Nephron progenitor cell (in vitro differentiated cells): ENCODE results near the gene SEZ6L.

Source experiments
- DNase-seq: peaks from one replicate; pipeline ENCODE4 v3.0.0; 2021
- H3K27ac Mint-ChIP-seq: 2 replicates; pipeline ENCODE4 v1.8.0; 2021; ENCODE audit warnings: mild to moderate bottlenecking, moderate library complexity, mixed read lengths
- H3K27me3 Mint-ChIP-seq: 2 replicates; pipeline ENCODE4 v1.8.0; 2021; ENCODE audit warnings: mild to moderate bottlenecking, low read depth, mixed read lengths; ENCODE audit not compliant: poor library complexity
- H3K36me3 Mint-ChIP-seq: 2 replicates; pipeline ENCODE4 v1.8.0; 2021; ENCODE audit warnings: low read depth, mixed read lengths
- H3K4me1 Mint-ChIP-seq: 2 replicates; pipeline ENCODE4 v1.8.0; 2021; ENCODE audit warnings: mixed read lengths
- H3K4me3 Mint-ChIP-seq: 2 replicates; pipeline ENCODE4 v1.8.0; 2021; ENCODE audit warnings: mild to moderate bottlenecking, moderate library complexity, mixed read lengths
- H3K9me3 Mint-ChIP-seq: 2 replicates; pipeline ENCODE4 v1.8.0; 2021; ENCODE audit warnings: mild to moderate bottlenecking, moderate library complexity, mixed read lengths
- TF ChIP-seq, protein P1 (sequence below): fragments of 200-600 bp; sonication (generic); IDR thresholded peaks from 2 replicates; pipeline ENCODE4 v1.5.0; 2021; ENCODE audit warnings: antibody characterized with exemption

The SEZ6L gene

DNA sequence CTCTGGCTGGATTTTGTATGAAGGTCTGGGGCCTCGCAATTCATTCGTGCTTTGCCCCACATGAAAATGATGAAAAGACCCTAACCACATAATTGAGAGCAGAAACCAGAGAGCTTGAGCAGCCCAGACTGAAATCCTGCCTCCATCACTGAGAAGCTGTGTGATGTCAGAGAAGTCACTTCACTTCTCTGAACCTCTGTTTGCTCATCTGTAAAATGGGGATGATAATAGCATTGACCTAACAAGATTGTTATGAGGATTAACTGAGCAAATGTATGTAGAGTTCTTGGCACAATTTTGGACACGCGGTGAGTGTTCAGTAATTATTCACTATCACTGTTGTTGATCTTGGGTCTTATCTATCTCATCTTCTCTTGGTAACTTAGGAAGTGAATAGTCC is 203.6 kb downstream of the SEZ6L start:
- Mint-ChIP-seq H3K27ac (no peak overlapping the region), H3K4me3 (no peak overlapping the region), H3K27me3 (peaks cover 34% of the 10 kb centered on the region), H3K9me3 (no peaks in the 10 kb centered on the region), H3K36me3 (no peaks in the 10 kb centered on the region), H3K4me1 (peaks cover 12% of the 10 kb centered on the region)
- no peak for DNase-seq
- TF ChIP-seq, protein P1, sequence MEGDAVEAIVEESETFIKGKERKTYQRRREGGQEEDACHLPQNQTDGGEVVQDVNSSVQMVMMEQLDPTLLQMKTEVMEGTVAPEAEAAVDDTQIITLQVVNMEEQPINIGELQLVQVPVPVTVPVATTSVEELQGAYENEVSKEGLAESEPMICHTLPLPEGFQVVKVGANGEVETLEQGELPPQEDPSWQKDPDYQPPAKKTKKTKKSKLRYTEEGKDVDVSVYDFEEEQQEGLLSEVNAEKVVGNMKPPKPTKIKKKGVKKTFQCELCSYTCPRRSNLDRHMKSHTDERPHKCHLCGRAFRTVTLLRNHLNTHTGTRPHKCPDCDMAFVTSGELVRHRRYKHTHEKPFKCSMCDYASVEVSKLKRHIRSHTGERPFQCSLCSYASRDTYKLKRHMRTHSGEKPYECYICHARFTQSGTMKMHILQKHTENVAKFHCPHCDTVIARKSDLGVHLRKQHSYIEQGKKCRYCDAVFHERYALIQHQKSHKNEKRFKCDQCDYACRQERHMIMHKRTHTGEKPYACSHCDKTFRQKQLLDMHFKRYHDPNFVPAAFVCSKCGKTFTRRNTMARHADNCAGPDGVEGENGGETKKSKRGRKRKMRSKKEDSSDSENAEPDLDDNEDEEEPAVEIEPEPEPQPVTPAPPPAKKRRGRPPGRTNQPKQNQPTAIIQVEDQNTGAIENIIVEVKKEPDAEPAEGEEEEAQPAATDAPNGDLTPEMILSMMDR = no peak

DNA sequence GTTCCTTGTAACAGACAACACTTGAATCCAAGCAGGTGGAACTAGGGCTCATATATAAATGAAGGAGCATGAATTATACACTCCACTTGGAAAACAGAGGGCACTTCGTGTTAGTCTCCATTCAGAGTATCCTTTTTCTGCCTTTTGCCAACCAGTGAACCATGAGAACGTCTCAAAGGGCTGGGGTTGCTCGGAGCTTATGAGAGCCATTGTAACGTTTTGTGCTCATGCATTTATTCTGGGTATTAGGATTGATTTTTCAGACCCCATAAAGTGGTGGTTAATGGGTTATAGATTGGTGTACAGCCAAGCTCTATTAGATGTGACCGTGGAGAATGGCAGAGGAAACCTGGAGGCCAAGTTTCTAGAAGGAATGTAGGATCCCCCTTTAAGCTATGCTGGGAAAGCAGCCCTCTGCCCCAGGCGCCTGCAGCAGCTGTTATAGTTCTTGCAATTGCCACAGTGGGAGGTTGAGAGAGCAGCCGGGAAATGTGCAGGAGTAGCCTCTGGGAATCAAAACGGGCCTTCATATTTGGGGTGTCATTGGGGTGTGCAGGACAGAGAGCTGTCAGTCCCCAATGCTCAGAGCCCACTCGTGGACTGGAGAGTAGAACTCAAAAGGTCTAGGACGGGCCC is 205.2 kb downstream of the SEZ6L start:
- Mint-ChIP-seq H3K36me3 (peaks cover 6% of the 10 kb centered on the region), H3K9me3 (peaks cover 10% of the 10 kb centered on the region), H3K4me3 (no peak overlapping the region), H3K27me3 (peaks cover 34% of the 10 kb centered on the region), H3K4me1 (peaks cover 12% of the 10 kb centered on the region), H3K27ac (no peak overlapping the region)
- TF ChIP-seq, protein P1 = no peak
- DNase-seq = no peak

DNA sequence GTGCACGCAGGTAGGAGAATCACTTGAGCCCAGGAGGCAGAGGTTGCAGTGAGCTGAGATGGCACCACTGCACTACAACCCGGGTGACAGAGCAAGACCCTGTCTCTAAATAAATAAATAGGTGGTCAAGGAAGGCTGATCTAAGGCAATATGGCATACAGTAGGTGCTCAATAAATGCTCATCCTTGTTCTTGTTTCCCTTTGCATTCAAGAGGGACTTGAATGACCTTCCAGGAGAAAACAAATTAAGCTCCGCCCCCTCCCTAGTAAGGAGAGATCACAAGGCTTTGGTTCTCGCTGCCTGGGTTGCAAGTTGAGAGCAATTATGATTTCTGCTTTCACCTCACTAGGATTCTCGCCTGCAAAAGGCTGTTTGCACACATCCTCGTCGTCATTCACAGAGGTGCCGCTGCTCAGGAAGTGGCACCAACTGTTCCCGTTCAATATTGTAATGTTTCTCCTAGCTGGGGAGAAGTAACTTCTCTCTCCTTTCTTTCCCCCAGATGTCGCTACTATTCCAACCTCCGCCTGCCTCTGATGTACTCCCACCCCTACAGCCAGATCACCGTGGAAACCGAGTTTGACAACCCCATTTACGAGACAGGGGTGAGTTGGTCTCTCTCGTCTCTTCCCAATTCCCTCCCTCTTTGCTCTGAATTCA is 208.0 kb downstream of the SEZ6L start:
- TF ChIP-seq, protein P1 = no peak
- Mint-ChIP-seq H3K27ac (no peak overlapping the region), H3K4me1 (peaks cover 20% of the 10 kb centered on the region), H3K4me3 (peak overlapping the region; percentile 13), H3K27me3 (peaks cover 25% of the 10 kb centered on the region), H3K9me3 (peaks cover 11% of the 10 kb centered on the region), H3K36me3 (peaks cover 6% of the 10 kb centered on the region)
- no peak for DNase-seq

DNA sequence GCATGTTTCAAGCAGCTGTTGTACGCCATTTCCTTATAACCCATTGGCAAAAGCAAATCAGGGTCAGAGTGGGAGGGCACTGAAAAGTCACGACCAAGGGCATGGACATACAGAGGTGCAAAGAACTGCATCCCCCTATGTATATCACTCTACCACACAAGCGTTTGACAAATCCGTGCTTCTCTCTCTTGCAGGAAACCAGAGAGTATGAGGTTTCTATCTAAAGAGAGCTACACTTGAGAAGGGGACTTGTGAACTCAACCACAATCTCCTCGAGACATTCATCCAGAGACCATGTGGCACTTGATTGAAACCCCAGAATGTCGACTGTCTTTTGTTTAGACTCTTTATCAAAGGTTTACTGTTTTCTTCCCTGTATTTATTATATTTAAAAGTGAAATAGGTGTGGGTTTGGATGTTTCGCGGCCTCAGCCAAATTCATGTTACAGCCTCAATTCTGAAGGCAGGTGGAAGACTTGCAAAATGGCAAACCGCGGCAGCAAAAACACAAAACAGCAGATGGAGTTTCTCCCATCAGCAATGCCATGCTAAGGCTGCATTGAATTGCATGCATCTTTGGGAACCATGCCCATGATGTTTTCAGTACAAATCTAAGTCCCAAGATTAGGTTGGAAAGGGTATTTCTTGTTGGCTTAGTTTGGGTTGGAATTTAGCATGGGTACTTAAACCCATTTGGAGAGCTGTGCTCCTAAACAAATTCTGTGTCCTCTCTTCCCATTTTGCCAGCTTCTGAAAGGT is 211.0 kb downstream of the SEZ6L start:
- no peak for DNase-seq
- Mint-ChIP-seq H3K27me3 (peaks cover 8% of the 10 kb centered on the region), H3K4me3 (no peak overlapping the region), H3K9me3 (peaks cover 11% of the 10 kb centered on the region), H3K4me1 (peaks cover 32% of the 10 kb centered on the region), H3K27ac (no peak overlapping the region), H3K36me3 (peaks cover 6% of the 10 kb centered on the region)
- TF ChIP-seq, protein P1 = no peak

DNA sequence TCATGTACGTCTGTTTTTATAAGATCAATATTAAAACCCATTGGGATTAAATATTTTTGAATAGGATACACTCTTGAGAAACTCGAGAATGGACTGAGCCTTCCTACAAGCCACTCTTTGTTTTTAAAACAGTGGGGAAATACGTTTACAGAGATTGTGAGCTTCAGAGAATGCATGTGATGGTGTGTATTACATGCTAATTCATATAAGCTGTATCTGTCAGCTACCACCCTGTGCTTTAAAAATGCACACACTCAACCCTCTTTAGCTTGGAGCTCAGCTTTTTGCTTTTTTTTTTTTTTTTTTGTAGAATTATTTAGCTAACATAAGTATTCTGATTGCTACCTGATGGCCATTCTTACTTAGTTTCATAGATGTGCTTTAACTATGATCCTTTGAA is 213.5 kb downstream of the SEZ6L start:
- no peak overlapping the region for H3K27ac Mint-ChIP-seq
- H3K4me3 Mint-ChIP-seq = no peak overlapping the region
- TF ChIP-seq, protein P1 = no peak
- H3K27me3 Mint-ChIP-seq = no peaks in the 10 kb centered on the region
- H3K4me1 Mint-ChIP-seq = peaks cover 31% of the 10 kb centered on the region
- no peak for DNase-seq
- H3K36me3 Mint-ChIP-seq = peaks cover 6% of the 10 kb centered on the region
- peaks cover 11% of the 10 kb centered on the region for H3K9me3 Mint-ChIP-seq
